Measurements from ENCODE around the gene CTTN. TPM values are rescaled to one million over a fixed set of nuclear protein-coding genes. Genes with fewer than 3 reads are reported as not detected.
"Not testable (repeated sequence)": the region's sequence is repeated elsewhere in the genome, so short reads cannot be mapped to it uniquely, and the experiment has no call there.

CTTN gene
- polyA plus RNA-seq, 3 donors: 64.6 to 120 (median 97.7) TPM

- H3K27ac ChIP-seq (ENCODE audit: low read depth, low read length): no peak overlapping the region
- 89 to 98% (median 94%) methylated on average over 12 of the region's 12 CpGs for WGBS, 3 donors
Observed at GRCh38 chr11:70376621-70377020, 21.7 kb upstream of the CTTN start.

GRCh38 chr11:70377645-70378044, 20.7 kb upstream of the CTTN start:
- H3K27ac ChIP-seq (ENCODE audit: low read depth, low read length): no peak overlapping the region
- WGBS, 3 donors: 84 to 91% (median 90%) methylated on average over 8 of the region's 8 CpGs

- WGBS, 3 donors: 84 to 95% (median 92%) methylated on average over 9 of the region's 9 CpGs
- H3K27ac ChIP-seq (ENCODE audit: low read depth, low read length): no peak overlapping the region
Observed at GRCh38 chr11:70378506-70379134, 19.7 kb upstream of the CTTN start.

GRCh38 chr11:70381350-70381749, 17.0 kb upstream of the CTTN start:
- no peak overlapping the region for H3K27ac ChIP-seq (ENCODE audit: low read depth, low read length)
- WGBS, 3 donors: 87 to 95% (median 91%) methylated on average over 8 of the region's 8 CpGs

- WGBS, 3 donors: 71 to 79% (median 76%) methylated on average over 15 of the region's 15 CpGs
- no peak overlapping the region for H3K27ac ChIP-seq (ENCODE audit: low read depth, low read length)
Observed at GRCh38 chr11:70381872-70382861, 16.2 kb upstream of the CTTN start.

- 84 to 92% (median 90%) methylated on average over 11 of the region's 11 CpGs for WGBS, 3 donors
- no peak overlapping the region for H3K27ac ChIP-seq (ENCODE audit: low read depth, low read length)
Observed at GRCh38 chr11:70383664-70384565, 14.4 kb upstream of the CTTN start.

- H3K27ac ChIP-seq (ENCODE audit: low read depth, low read length): no peak overlapping the region
Observed at GRCh38 chr11:70384566-70385152, 13.7 kb upstream of the CTTN start.

GRCh38 chr11:70387564-70387963, 10.8 kb upstream of the CTTN start:
- 79 to 96% (median 92%) methylated on average over 4 of the region's 4 CpGs for WGBS, 3 donors
- no peak overlapping the region for H3K27ac ChIP-seq (ENCODE audit: low read depth, low read length)

More at GRCh38 chr11:70384566-70385152, 13.7 kb upstream of the CTTN start:
- 84 to 89% (median 89%) methylated on average over 18 of the region's 18 CpGs for WGBS, 3 donors

GRCh38 chr11:70389201-70389600, 9.1 kb upstream of the CTTN start:
- 80 to 89% (median 86%) methylated on average over 6 of the region's 6 CpGs for WGBS, 3 donors
- no peak overlapping the region for H3K27ac ChIP-seq (ENCODE audit: low read depth, low read length)

GRCh38 chr11:70390882-70391281, 7.4 kb upstream of the CTTN start:
- WGBS, 3 donors: 92 to 95% (median 93%) methylated on average over 7 of the region's 7 CpGs

GRCh38 chr11:70394211-70394950, 3.9 kb upstream of the CTTN start:
- no peak overlapping the region for H3K27ac ChIP-seq (ENCODE audit: low read depth, low read length)
- 93 to 95% (median 95%) methylated on average over 15 of the region's 15 CpGs for WGBS, 3 donors

More at GRCh38 chr11:70390882-70391281, 7.4 kb upstream of the CTTN start:
- not testable (repeated sequence) for H3K27ac ChIP-seq (ENCODE audit: low read depth, low read length)

- 28 to 38% (median 38%) methylated on average over 18 of the region's 18 CpGs for WGBS, 3 donors
- H3K27ac ChIP-seq (ENCODE audit: low read depth, low read length): no peak overlapping the region
Observed at GRCh38 chr11:70397336-70397982, 870 bp upstream of the CTTN start.

- H3K27ac ChIP-seq (ENCODE audit: low read depth, low read length): peak overlapping the region; percentile 88
- 0 to 2% (median 1%) methylated on average over 42 of the region's 42 CpGs for WGBS, 3 donors
Observed at GRCh38 chr11:70398834-70399680, 728 bp downstream of the CTTN start.

- WGBS, 3 donors: 12 to 24% (median 19%) methylated on average over 16 of the region's 16 CpGs
- peak overlapping the region; percentile 81 for H3K27ac ChIP-seq (ENCODE audit: low read depth, low read length)
Observed at GRCh38 chr11:70399681-70400112, 1.4 kb downstream of the CTTN start.

- H3K27ac ChIP-seq (ENCODE audit: low read depth, low read length): no peak overlapping the region
- WGBS, 3 donors: 76 to 81% (median 81%) methylated on average over 8 of the region's 8 CpGs
Observed at GRCh38 chr11:70400643-70401042, 2.3 kb downstream of the CTTN start.

- 71 to 82% (median 77%) methylated on average over 10 of the region's 10 CpGs for WGBS, 3 donors
- no peak overlapping the region for H3K27ac ChIP-seq (ENCODE audit: low read depth, low read length)
Observed at GRCh38 chr11:70402016-70402415, 3.7 kb downstream of the CTTN start.
